HG03095 (cell line): ENCODE measurements around the gene ATF7IP.
"Not testable (repeated sequence)": the region's sequence is repeated elsewhere in the genome, so short reads cannot be mapped to it uniquely, and the experiment has no call there.

Source experiments
- ATAC-seq: cut with Tn5 transposase; IDR thresholded peaks from one replicate; pipeline ENCODE4 v1.9.1; 2021; ENCODE audit warnings: moderate library complexity; ENCODE audit not compliant: unreplicated experiment

ATF7IP gene

DNA sequence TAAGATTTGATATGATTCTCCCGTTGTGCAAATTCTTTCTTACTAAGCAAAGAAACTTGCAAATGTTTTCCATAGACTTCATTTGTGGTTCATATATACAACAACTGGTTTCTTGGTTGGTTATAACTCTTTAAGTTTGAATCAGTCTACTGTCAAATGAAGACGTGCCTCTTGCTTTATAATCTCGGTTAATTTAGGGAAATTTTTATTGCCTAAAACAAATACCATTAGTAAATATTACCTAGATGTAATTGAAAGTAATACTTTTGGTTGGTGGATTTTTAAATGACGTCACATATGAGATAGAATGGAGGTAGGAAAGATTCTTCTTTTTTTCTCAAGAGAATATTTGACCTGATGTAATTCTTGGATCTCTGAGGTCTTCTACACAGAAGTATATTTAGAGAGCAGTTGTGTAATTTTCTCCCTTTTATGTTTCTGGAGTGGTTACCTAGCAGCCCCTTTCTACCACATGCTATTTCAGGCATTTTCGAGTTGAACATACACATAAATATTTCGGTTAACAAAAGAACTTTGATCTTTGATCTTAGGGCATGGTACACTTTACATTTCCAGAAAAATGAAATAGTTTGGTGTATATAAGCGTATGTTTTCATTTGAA is 1.7 kb downstream of the ATF7IP start:
- ATAC-seq = peak; percentile 53

GRCh38 chr12:14369311-14369710 is 3.8 kb downstream of the ATF7IP start:
- no peak for ATAC-seq

GRCh38 chr12:14373217-14373616 is 7.7 kb downstream of the ATF7IP start:
- no peak for ATAC-seq

GRCh38 chr12:14379508-14379907 is 14.0 kb downstream of the ATF7IP start:
- ATAC-seq = no peak

GRCh38 chr12:14384783-14385638 is 19.5 kb downstream of the ATF7IP start:
- ATAC-seq = peak; percentile 88

- ATAC-seq = no peak
These were observed 21.9 kb downstream of the ATF7IP start for GRCh38 chr12:14387219-14387871.

DNA sequence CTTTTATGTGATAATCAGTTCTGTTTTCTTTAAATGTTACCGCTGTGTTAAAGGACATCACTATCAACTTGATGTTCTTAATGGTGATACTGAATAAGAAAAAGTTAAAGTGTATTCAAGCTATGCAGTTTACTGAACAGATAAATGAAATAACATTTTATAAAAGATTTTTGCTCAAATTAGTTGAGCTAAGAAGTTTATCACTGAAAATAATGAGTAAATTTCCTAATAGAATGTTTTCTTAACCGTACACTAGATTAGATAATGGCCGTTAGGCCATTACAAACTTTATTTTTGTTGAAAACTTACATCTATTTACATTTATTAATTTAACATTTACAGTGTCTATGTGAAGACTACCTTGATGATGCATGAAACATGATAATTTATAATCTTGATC is 25.0 kb downstream of the ATF7IP start:
- ATAC-seq = no peak

DNA sequence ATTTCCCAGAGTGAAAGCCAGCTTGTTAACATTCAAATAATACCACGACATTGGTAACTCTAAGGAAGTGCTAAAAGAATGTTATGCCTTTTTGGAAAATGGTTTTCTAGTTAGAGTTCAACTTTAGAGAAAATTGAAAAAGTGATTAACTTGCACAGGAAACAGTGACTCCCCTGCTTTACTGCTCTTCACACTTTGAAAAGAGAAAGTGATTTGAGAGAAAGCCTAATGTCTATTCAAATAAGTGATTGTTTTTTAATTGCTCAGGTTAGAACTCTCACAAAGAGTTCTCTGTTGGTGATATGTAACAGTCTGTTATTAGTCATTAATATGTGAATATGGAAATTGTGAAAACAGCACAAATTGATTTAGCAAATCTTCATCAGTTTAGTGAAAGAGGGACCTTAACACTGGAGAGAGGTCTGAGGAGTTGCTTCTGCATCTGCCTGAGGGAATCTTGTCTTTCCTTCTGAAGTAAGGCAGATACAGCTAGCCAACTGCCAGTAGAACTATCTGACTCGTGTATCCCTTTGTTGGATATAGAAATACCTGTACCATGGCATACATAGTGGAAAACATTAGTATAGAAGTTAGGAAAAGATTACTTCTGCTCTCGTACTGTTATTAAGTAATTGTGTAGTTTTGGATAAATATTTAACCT is 25.5 kb downstream of the ATF7IP start:
- no peak for ATAC-seq

DNA sequence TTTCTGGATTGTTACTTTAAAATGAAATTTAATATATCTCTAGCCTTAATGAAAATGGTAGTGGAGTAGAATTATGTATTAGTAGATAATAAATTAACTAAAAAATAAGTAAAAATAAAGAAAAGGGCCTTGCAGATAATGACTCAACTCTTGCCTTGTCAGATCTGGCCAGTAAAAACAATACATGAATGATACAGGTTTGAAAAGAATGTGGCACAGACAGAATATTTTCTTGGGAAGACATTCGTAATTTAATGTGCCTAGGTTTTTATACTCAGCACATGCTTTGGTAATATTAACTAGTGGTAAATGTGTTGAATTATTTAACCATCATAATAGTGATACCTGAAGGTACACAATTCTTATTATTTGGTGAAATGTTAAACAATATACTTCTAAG is 28.3 kb downstream of the ATF7IP start:
- ATAC-seq = no peak

DNA sequence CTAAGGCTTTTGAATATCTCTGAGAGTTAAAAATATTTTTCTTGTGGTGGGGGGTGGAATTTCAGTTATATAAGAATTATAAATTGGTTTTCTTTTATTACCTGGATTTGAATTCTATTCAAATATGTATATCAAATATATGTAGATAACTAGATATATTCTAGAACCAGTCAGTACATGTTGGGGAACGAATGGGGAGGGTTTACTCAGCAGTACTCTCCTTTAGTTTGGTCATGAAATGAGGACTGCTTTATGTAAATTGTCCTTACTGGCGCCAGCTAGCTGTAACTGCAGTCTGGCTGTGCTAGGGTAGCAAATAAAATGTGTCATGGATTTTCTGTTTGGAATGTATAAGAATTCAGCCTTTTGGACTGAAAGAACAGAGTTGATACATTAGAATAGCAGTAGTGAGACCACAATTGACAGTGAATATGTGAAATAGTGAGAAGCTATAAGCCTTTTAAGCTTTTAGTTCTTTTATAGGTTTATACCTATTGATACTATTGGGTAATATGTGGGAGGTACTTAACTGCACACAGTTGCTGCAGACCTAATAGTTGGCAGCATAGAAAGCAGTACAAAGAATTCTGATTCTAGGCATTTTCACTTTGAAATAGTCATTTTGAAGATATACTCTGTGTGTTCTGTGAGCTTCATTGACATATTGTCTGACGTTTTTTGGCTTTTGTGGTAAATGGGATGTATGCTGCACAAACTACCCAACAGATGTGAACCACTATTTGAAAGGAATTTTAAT is 29.0 kb downstream of the ATF7IP start:
- ATAC-seq = peak; percentile 65

GRCh38 chr12:14395074-14395778 is 29.7 kb downstream of the ATF7IP start:
- ATAC-seq = peak; percentile 45

- ATAC-seq = peak; percentile 59
These were observed 30.6 kb downstream of the ATF7IP start for GRCh38 chr12:14396071-14396470.

DNA sequence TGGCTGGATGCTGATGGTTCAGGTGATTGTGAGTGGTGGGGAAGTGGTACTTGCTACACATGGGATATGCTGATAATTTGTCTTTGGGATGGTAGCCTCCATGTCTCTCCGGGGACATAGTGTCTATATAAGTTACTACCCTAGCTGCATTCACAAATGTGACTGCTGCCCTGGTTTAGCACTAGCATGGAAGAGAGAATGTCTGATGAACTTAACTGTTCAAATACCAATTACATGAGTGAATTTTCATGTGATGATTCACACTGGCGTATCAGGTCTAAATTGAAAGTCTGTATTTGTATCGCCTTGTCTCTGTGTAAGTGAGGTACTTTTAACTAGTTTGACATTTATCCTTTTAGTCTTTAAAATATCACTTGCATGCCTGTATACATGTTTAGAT is 34.4 kb downstream of the ATF7IP start:
- no peak for ATAC-seq

GRCh38 chr12:14400599-14400998 is 35.1 kb downstream of the ATF7IP start:
- no peak for ATAC-seq

- ATAC-seq = not testable (repeated sequence)
These were observed 35.8 kb downstream of the ATF7IP start for GRCh38 chr12:14401267-14401666.

DNA sequence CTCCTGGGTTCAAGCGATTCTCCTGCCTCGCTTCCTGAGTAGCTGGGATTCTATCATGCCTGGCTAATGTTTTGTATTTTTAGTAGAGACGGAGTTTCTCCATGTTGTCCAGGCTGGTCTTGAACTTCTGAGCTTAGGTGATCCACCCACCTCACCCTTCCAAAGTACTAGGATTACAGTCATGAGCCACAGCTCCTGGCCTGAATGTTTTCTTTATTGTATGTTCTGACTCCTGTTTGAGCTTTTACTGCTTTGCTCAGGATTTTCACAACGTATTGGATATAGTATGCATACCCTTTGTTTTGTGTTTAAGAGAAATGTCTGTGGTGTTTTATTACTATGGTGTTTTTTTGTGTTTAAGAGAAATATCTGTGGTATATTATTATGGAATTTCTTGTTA is 37.2 kb downstream of the ATF7IP start:
- no peak for ATAC-seq

GRCh38 chr12:14403293-14403692 is 37.8 kb downstream of the ATF7IP start:
- no peak for ATAC-seq

DNA sequence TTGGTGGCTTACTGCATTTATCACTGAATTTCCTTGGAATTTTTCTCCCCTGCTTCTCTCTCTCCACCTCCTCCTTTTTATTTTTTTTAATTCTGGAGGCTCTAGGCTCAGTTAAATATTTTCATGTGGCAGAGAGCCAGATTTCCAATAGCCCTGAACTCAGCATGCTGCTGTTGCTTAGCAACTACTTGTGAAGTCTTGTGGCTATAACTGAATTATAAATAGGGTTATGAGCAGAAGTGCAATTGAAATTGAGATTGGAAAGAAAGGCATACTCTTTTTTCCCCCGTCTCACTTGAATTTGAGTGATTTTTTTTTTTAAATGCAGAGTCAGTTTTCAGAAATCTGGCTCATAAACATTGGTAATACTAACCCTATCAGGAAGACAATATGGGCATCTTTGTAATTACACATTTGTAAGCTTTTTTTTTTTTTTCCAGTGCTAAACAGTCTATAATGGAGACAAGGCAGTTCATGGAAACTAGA is 38.3 kb downstream of the ATF7IP start:
- no peak for ATAC-seq

- ATAC-seq = not testable (repeated sequence)
These were observed 39.9 kb downstream of the ATF7IP start for GRCh38 chr12:14405407-14405806.

GRCh38 chr12:14408208-14408607 is 42.7 kb downstream of the ATF7IP start:
- ATAC-seq = no peak
